KMS-11 (cell line): ENCODE results near the gene COL5A1.

ENCODE experiments used
- H2AFZ ChIP-seq: fragments of 200-600 bp; sonication (generic); 2 replicates; pipeline ENCODE4 v1.6.1; 2016; ENCODE audit warnings: antibody characterized with exemption, mixed run types, low read depth
- H3K27ac ChIP-seq: fragments of 200-600 bp; sonication (generic); 2 replicates; pipeline ENCODE4 v1.6.1; 2016; ENCODE audit warnings: mild to moderate bottlenecking, mixed run types
- H3K27me3 ChIP-seq: fragments of 200-600 bp; sonication (generic); 2 replicates; pipeline ENCODE4 v1.6.1; 2017; ENCODE audit warnings: mild to moderate bottlenecking, low read depth, mixed run types, moderate library complexity; ENCODE audit not compliant: insufficient read depth
- H3K36me3 ChIP-seq: fragments of 200-600 bp; sonication (generic); 2 replicates; pipeline ENCODE4 v1.6.1; 2017; ENCODE audit warnings: mild to moderate bottlenecking, mixed run types; ENCODE audit not compliant: insufficient read depth
- H3K4me1 ChIP-seq: fragments of 200-600 bp; sonication (generic); 2 replicates; pipeline ENCODE4 v1.6.1; 2016; ENCODE audit warnings: mild to moderate bottlenecking, low read depth, mixed run types; ENCODE audit not compliant: poor library complexity, severe bottlenecking
- H3K4me2 ChIP-seq: fragments of 200-600 bp; sonication (generic); 2 replicates; pipeline ENCODE4 v1.7.0; 2016; ENCODE audit warnings: mild to moderate bottlenecking, mixed run types
- H3K4me3 ChIP-seq: fragments of 200-600 bp; sonication (generic); IDR thresholded peaks from 2 replicates; pipeline ENCODE4 v1.6.1; 2017; ENCODE audit warnings: low read depth, low read length, mixed read lengths; ENCODE audit not compliant: insufficient read depth
- H3K79me2 ChIP-seq: fragments of 200-600 bp; sonication (generic); 2 replicates; pipeline ENCODE4 v1.6.1; 2016; ENCODE audit warnings: low read depth, mixed run types; ENCODE audit not compliant: insufficient read depth
- H3K9ac ChIP-seq: fragments of 200-600 bp; sonication (generic); 2 replicates; pipeline ENCODE4 v1.6.1; 2016; ENCODE audit warnings: mild to moderate bottlenecking, mixed run types
- H4K20me1 ChIP-seq: fragments of 200-600 bp; sonication (generic); 2 replicates; pipeline ENCODE4 v1.6.1; 2016; ENCODE audit warnings: mild to moderate bottlenecking, mixed run types; ENCODE audit not compliant: insufficient read depth
- CTCF ChIP-seq: fragments of 200-600 bp; sonication (generic); conservative IDR thresholded peaks from 2 replicates; pipeline ENCODE4 v1.6.1; 2017; ENCODE audit warnings: low read depth, mild to moderate bottlenecking, antibody characterized with exemption, low read length, moderate library complexity, mixed read lengths

Gene COL5A1

GRCh38 chr9:134887219-134887618, 245.6 kb downstream of the COL5A1 start:
- Histone ChIP-seq H2AFZ (no peak overlapping the region), H3K9ac (no peak overlapping the region), H3K79me2 (no peaks in the 10 kb centered on the region), H3K27me3 (peaks cover 24% of the 10 kb centered on the region; the same call in 1 of the 2 replicates), H3K4me1 (no peaks in the 10 kb centered on the region), H4K20me1 (no peaks in the 10 kb centered on the region), H3K4me2 (no peak overlapping the region), H3K36me3 (no peaks in the 10 kb centered on the region), H3K27ac (no peak overlapping the region), H3K4me3 (no peak overlapping the region)
- no peak for TF ChIP-seq CTCF

GRCh38 chr9:134887686-134888602, 246.3 kb downstream of the COL5A1 start:
- no peak overlapping the region for H2AFZ ChIP-seq
- H3K4me1 ChIP-seq = no peaks in the 10 kb centered on the region
- H3K36me3 ChIP-seq = no peaks in the 10 kb centered on the region
- peaks cover 24% of the 10 kb centered on the region; the same call in 1 of the 2 replicates for H3K27me3 ChIP-seq
- no peak overlapping the region for H3K4me3 ChIP-seq
- no peak overlapping the region for H3K4me2 ChIP-seq
- no peak overlapping the region for H3K27ac ChIP-seq
- no peaks in the 10 kb centered on the region for H3K79me2 ChIP-seq
- no peak overlapping the region for H3K9ac ChIP-seq
- no peak for TF ChIP-seq CTCF
- no peaks in the 10 kb centered on the region for H4K20me1 ChIP-seq

- Histone ChIP-seq H3K4me3 (no peak overlapping the region), H4K20me1 (no peaks in the 10 kb centered on the region), H3K36me3 (no peaks in the 10 kb centered on the region), H3K4me2 (no peak overlapping the region), H3K79me2 (no peaks in the 10 kb centered on the region), H3K27ac (no peak overlapping the region), H3K4me1 (no peaks in the 10 kb centered on the region), H3K9ac (no peak overlapping the region), H2AFZ (no peak overlapping the region), H3K27me3 (peaks cover 24% of the 10 kb centered on the region; the same call in 1 of the 2 replicates)
- no peak for TF ChIP-seq CTCF
Observed at GRCh38 chr9:134888603-134889190, 247.1 kb downstream of the COL5A1 start.

GRCh38 chr9:134889386-134890154, 248.0 kb downstream of the COL5A1 start:
- Histone ChIP-seq H3K9ac (no peak overlapping the region), H3K4me1 (no peaks in the 10 kb centered on the region), H4K20me1 (no peaks in the 10 kb centered on the region), H2AFZ (no peak overlapping the region), H3K4me3 (no peak overlapping the region), H3K27me3 (peaks cover 19% of the 10 kb centered on the region; the same call in 1 of the 2 replicates), H3K79me2 (no peaks in the 10 kb centered on the region), H3K36me3 (no peaks in the 10 kb centered on the region), H3K27ac (no peak overlapping the region), H3K4me2 (no peak overlapping the region)
- no peak for TF ChIP-seq CTCF
